Sigmoid colon (tissue), 7 donors: ENCODE data around the gene CAPN2. TPM values are rescaled to one million over a fixed set of nuclear protein-coding genes. Genes with fewer than 3 reads are reported as not detected.

Experiments used
- DNase-seq: peaks from one replicate; pipeline ENCODE4 v3.0.0-alpha.2; 2019
- H3K27ac ChIP-seq, 4 donors: fragments of 200-600 bp; sonication (generic); one replicate each; pipeline ENCODE4 v1.5.1; 2016 to 2019; ENCODE audit warnings: mild to moderate bottlenecking in 1 of 4
- H3K27me3 ChIP-seq, 3 donors: fragments of 200-600 bp; sonication (generic); one replicate each; pipeline ENCODE4 v1.5.1; 2019; ENCODE audit warnings: mild to moderate bottlenecking in 1 of 3
- H3K36me3 ChIP-seq, 4 donors: fragments of 200-600 bp; sonication (generic); one replicate each; pipeline ENCODE4 v1.5.1; 2016 to 2019
- H3K4me1 ChIP-seq, 4 donors: fragments of 200-600 bp; sonication (generic); one replicate each; pipeline ENCODE4 v1.5.1; 2017 to 2019
- H3K4me3 ChIP-seq, 4 donors: fragments of 200-600 bp; sonication (generic); one replicate each; pipeline ENCODE4 v1.5.1; 2017 to 2019; ENCODE audit warnings: mild to moderate bottlenecking in 2 of 4, moderate library complexity in 1 of 4
- H3K9me3 ChIP-seq, 4 donors: fragments of 200-600 bp in 3 of 4; sonication (generic) in 3 of 4; one replicate each; pipeline versions ENCODE4 v1.5.1 to v1.6.1; 2013 to 2019
- EP300 ChIP-seq, 4 donors: sonication (generic); formaldehyde crosslinking; IDR thresholded peaks; one replicate each; pipeline ENCODE4 v1.6.1; 2017; ENCODE audit warnings: antibody characterized with exemption in 4 of 4
- POLR2A ChIP-seq, 2 donors: fragments of 450-650 bp; IDR thresholded peaks; one replicate each; pipeline ENCODE4 v1.6.1; 2016; ENCODE audit warnings: antibody characterized with exemption in 2 of 2, mild to moderate bottlenecking in 2 of 2, moderate library complexity in 2 of 2
- POLR2AphosphoS5 ChIP-seq, 4 donors: sonication (generic); formaldehyde crosslinking; IDR thresholded peaks; one replicate each; pipeline ENCODE4 v1.6.1; 2017; ENCODE audit warnings: antibody characterized with exemption in 4 of 4
- WGBS, 2 donors: extraction: QIAGEN DNeasy Blood & Tissue Kit; methylation state at CpG; one replicate each; pipeline ENCODE4 v1.1.7; 2013; 5-methylcytosine and 5-hydroxymethylcytosine counted together
- intact Hi-C: fragments of 100-400 bp; cut with DNase I; formaldehyde crosslinking; loops from one replicate; pipeline ENCODE4 v1.15.1; 2023
- polyA plus RNA-seq, 3 donors: library from polyadenylated mRNA; stranded (reverse); fragments of 200-250 nt; gene quantifications; one replicate each; pipeline ENCODE4 v1.2.3, GENCODE V29; 2013
- total RNA-seq, 4 donors: library from RNA; depleted of rRNA; stranded (reverse); fragments of >200 nt; gene quantifications; one replicate each; pipeline ENCODE4 v1.1.0, GENCODE V29; 2016
- TF ChIP-seq, protein P1 (sequence below), 4 experiments: fragments of 450-650 bp in 3 of 4; fragments of 200-600 bp in 1 of 4; IDR thresholded peaks; one replicate each; pipeline ENCODE4 v1.5.1; 2016 to 2019; ENCODE audit warnings: antibody characterized with exemption in 4 of 4, mild to moderate bottlenecking in 3 of 4, moderate library complexity in 2 of 4
- donor health status: healthy with polysubstance abuse.
- donor health status: Bipolar disorder and iron deficiency.
- donor health status: healthy.

Gene CAPN2
- total and polyA plus RNA-seq, 7 donors: 67.3 to 266 (median 135) TPM

DNA sequence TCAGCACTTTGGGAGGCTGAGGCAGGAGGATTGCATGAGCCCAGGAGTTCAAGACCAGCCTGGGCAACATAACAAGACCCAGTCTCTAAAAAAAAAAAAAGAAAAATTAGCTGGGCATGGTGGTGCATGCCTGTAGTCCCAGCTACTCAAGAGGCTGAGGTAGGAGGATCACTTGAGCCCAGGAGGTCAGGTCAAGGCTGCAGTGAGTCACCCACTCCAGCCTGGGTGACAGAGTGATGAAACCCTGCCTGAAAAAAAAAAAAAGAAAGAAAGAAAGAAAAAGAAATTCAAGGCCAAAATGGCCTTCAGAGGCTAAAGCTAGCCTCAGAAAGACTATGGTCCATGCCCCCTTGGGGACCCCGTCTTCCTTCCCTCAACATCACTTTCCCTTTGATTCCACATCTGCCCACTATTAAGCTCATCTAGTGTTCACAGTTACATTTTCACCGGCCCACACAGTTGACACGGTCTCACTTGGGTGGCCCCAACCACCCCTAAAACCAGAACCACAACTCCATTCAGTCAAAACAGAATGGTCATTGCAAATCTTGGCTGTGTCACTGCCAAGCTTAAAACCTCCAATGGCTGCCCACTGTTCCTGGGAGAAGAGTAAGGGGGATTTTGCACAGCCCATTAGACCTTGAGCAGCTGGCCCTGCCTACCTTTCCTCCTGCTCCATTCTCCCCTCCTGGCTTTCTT is 44.7 kb upstream of the CAPN2 start:
- Histone ChIP-seq H3K4me1 (no peaks in the 10 kb centered on the region), H3K27ac (no peak overlapping the region), H3K4me3 (no peak overlapping the region), H3K36me3 (no peaks in the 10 kb centered on the region), H3K9me3 (no peaks in the 10 kb centered on the region), H3K27me3 (no peaks in the 10 kb centered on the region)
- intact Hi-C loops: no loop called here
- DNase-seq: no peak
- TF ChIP-seq, protein P1, sequence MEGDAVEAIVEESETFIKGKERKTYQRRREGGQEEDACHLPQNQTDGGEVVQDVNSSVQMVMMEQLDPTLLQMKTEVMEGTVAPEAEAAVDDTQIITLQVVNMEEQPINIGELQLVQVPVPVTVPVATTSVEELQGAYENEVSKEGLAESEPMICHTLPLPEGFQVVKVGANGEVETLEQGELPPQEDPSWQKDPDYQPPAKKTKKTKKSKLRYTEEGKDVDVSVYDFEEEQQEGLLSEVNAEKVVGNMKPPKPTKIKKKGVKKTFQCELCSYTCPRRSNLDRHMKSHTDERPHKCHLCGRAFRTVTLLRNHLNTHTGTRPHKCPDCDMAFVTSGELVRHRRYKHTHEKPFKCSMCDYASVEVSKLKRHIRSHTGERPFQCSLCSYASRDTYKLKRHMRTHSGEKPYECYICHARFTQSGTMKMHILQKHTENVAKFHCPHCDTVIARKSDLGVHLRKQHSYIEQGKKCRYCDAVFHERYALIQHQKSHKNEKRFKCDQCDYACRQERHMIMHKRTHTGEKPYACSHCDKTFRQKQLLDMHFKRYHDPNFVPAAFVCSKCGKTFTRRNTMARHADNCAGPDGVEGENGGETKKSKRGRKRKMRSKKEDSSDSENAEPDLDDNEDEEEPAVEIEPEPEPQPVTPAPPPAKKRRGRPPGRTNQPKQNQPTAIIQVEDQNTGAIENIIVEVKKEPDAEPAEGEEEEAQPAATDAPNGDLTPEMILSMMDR (IDR thresholded peaks at IDR 0.05): no peak
- no peak for TF ChIP-seq POLR2A (IDR thresholded peaks at IDR 0.05)
- TF ChIP-seq EP300 (IDR thresholded peaks at IDR 0.05): no peak
- TF ChIP-seq POLR2AphosphoS5 (IDR thresholded peaks at IDR 0.05): no peak
- 87 to 93% methylated on average over 3 of the region's 3 CpGs for WGBS, 2 donors

- Histone ChIP-seq H3K36me3 (no peaks in the 10 kb centered on the region), H3K27me3 (no peaks in the 10 kb centered on the region), H3K4me1 (no peaks in the 10 kb centered on the region), H3K27ac (no peak overlapping the region), H3K4me3 (no peak overlapping the region), H3K9me3 (no peaks in the 10 kb centered on the region)
- no peak for DNase-seq
- WGBS, 2 donors: 60 to 77% methylated on average over 6 of the region's 6 CpGs
- intact Hi-C loops: no loop called here
- TF ChIP-seq, protein P1 (IDR thresholded peaks at IDR 0.05): no peak
- no peak for TF ChIP-seq POLR2AphosphoS5 (IDR thresholded peaks at IDR 0.05)
These were observed 43.1 kb upstream of the CAPN2 start for GRCh38 chr1:223669003-223669795.

- no peak for DNase-seq
- no peaks in the 10 kb centered on the region for H3K4me1 ChIP-seq
- 71 to 75% methylated on average over 7 of the region's 7 CpGs for WGBS, 2 donors
- TF ChIP-seq EP300 (IDR thresholded peaks at IDR 0.05) (no peak), POLR2A (IDR thresholded peaks at IDR 0.05) (no peak), POLR2AphosphoS5 (IDR thresholded peaks at IDR 0.05) (no peak)
- TF ChIP-seq, protein P1 (IDR thresholded peaks at IDR 0.05): no peak
- no peak overlapping the region for H3K27ac ChIP-seq
- no peaks in the 10 kb centered on the region for H3K36me3 ChIP-seq
- no peak overlapping the region for H3K4me3 ChIP-seq
- intact Hi-C loops: no loop called here
- no peaks in the 10 kb centered on the region for H3K27me3 ChIP-seq
- no peaks in the 10 kb centered on the region for H3K9me3 ChIP-seq
These were observed 41.7 kb upstream of the CAPN2 start for GRCh38 chr1:223670458-223671159.

GRCh38 chr1:223674119-223674890 is 38.0 kb upstream of the CAPN2 start:
- no peak overlapping the region for H3K4me3 ChIP-seq
- no peak overlapping the region for H3K27ac ChIP-seq
- H3K4me1 ChIP-seq: no peaks in the 10 kb centered on the region
- no peaks in the 10 kb centered on the region for H3K9me3 ChIP-seq
- TF ChIP-seq POLR2AphosphoS5 (IDR thresholded peaks at IDR 0.05) (no peak), POLR2A (IDR thresholded peaks at IDR 0.05) (no peak), EP300 (IDR thresholded peaks at IDR 0.05) (no peak)
- TF ChIP-seq, protein P1 (IDR thresholded peaks at IDR 0.05): no peak
- intact Hi-C loops: no loop called here
- no peaks in the 10 kb centered on the region for H3K27me3 ChIP-seq
- WGBS, 2 donors: 71 to 76% methylated on average over 5 of the region's 5 CpGs
- DNase-seq: no peak
- H3K36me3 ChIP-seq: no peaks in the 10 kb centered on the region
